A673 (cell line): ENCODE measurements around the gene INCENP.

Experiments
- CTCF ChIP-seq: fragments of 300-800, 200-600 bp; sonication (generic); conservative IDR thresholded peaks from 2 replicates; pipeline ENCODE4 v1.5.1; 2017; ENCODE audit warnings: low read depth, mild to moderate bottlenecking, antibody characterized with exemption, low read length, moderate library complexity, mixed read lengths
- EZH2 ChIP-seq: fragments of 200-600 bp; sonication (generic); IDR thresholded peaks from 2 replicates; pipeline ENCODE4 v1.6.1; 2017; ENCODE audit warnings: borderline replicate concordance, low read depth, mild to moderate bottlenecking, mixed read lengths, antibody characterized with exemption, low read length; ENCODE audit not compliant: poor library complexity, severe bottlenecking

DNA sequence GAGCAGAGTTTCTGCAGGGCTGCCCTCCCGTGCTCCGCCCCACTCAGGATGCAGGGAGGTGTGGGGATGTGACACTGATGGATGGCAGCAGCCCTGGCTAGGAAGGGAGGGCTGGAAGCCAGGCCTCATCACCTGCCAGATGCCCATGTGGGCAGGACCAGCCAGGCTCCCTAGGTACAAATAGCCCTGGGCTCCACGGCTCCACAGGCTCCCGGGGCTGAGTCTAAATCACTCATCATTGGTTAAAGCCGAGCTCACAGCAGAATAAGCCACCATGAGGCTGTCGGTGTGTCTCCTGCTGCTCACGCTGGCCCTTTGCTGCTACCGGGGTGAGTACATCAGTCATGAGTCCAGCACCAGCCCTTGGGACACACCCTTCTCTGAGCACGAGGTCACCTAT, 66.2 kb downstream of the INCENP start, which contains the start of gene SCGB1D1:
- no peak for TF ChIP-seq CTCF
- TF ChIP-seq EZH2 = no peak
